ENCODE measurements around the gene ADAMTS12. TPM values are rescaled to one million over a fixed set of nuclear protein-coding genes. Genes with fewer than 3 reads are reported as not detected.

The ADAMTS12 gene
- total RNA-seq, 2 donors from 2014 or later, result 3.4 to 3.8 TPM

DNA sequence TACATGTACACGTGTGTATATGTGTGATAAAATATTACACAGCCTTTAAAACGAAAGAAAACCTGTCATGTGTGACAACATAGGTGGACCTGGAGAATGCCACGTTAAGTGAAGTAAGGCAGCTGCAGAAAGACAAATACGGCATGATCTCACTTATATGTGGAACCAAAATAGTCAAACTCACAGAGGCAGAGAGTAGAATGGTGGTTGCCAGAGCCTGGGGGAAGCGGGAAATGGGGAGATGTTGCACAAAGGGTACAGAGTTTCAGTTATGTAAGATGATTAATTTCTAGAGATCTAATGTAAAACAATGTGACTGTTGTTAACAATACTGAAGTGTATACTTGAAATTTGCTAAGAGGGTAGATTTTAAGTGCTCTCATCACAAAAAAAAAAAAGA is 34.8 kb downstream of the ADAMTS12 start:
- intact Hi-C loops (cut with DNase I), result no loop called here
- ATAC-seq, result no peak
- no peak for DNase-seq

DNA sequence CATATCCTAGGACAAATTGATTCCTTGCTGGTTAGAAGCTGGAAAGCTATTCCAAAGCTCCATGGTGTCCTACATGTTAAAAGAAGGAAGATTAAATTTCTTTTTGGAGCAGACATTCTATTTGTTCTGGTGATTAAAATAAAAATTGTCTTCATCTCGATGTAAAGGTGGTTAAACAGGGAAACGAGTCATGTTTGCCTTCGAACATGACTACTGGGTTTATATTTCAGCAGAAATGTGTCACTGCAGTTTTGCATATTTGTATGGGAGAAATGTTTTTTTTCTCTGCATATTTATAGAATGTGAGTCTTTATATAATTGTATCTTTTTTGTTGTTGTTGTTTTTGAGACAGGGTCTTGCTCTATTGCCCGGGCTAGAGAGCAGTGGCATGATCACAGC is 36.4 kb downstream of the ADAMTS12 start:
- no peak for DNase-seq
- intact Hi-C loops (cut with DNase I), result no loop called here
- no peak for ATAC-seq

DNA sequence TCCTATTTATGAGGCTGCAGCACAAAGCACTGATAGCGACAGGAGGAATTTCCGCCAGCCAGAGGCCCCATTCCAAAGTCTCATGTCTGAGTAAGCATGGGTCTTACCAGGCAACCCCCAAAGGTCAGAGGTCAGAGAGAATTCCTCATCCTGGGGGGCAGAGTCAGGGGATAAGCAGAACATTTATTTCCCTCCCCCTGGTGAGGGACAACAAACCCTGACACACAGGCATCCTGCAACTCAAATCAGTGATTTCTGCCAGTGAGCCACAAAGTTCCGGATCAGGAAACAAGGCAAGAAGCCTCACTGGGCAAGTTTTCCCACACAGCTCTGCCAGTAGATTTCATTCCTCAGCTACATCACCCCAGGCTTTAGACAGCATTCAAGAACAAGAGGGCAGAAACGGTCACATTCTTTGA is 37.0 kb downstream of the ADAMTS12 start:
- intact Hi-C loops (cut with DNase I), result no loop called here
- DNase-seq (peak; percentile 55), ATAC-seq (peak; percentile 35 to 73)

DNA sequence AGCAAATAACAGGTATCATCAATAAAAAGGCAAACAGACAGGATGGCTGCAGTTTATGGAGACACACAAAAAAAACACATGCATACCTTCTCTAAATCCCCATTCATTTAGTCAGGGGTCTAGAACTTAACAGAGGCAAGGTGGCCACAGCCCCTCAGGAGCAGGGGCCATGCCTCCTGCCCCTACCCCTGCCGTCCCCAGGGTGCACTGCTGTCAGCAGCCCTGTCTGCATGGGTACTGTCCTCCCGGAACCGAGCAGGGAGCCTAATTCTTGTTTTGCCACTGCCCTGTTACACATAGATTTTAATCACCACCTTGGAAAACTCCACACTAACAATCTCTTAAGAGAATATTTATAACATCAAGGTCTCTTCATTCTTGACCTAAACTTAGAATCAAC is 39.0 kb downstream of the ADAMTS12 start:
- DNase-seq, result no peak
- intact Hi-C loops (cut with DNase I), result no loop called here
- ATAC-seq, result peak in 1 of 2 donors; percentile 31

DNA sequence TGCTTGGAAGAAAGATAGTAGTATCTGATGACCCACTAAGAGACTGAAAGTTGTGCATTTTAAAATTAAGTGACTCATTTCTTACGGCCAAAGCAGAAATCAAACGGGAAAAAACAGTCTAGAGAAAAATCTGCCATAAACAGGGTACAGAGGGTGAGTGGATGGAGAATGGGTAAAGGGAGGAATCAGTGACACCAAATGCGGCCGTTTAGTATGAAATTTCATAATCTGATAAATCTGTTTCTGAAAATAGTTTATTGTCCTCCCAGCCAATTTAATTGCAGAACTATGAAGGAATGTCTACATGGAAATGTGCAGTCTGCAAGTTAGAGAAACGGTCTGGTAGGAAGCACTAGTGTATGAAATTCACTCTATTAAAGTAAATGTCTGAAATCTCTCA is 39.5 kb downstream of the ADAMTS12 start:
- intact Hi-C loops (cut with DNase I), result no loop called here
- DNase-seq, result no peak
- ATAC-seq, result peak; percentile 39 to 49

DNA sequence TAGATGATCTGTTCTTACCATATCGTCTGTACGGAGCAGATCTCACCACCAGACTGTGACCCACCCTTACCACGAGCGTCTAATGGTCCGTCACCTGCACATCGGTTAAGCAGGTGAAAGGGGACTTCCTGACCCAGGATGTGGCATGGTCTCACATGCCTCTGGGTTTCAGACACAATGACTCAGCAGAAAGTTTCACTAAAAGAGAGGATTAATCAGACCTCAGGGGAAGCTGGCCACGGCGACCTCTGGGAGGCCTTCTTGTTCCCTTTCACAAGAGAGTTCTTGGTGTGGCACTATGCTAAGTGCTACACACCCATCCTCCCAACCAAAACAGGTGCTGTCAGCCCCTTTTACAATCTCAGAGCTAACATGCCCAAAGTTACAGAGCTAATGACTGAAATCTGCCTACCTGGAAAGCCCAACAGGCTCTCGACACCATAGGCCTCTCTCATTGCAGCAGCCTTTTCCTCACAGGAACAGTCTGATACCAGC is 41.6 kb downstream of the ADAMTS12 start:
- ATAC-seq (no peak), DNase-seq (no peak)
- intact Hi-C loops (cut with DNase I), result no loop called here

DNA sequence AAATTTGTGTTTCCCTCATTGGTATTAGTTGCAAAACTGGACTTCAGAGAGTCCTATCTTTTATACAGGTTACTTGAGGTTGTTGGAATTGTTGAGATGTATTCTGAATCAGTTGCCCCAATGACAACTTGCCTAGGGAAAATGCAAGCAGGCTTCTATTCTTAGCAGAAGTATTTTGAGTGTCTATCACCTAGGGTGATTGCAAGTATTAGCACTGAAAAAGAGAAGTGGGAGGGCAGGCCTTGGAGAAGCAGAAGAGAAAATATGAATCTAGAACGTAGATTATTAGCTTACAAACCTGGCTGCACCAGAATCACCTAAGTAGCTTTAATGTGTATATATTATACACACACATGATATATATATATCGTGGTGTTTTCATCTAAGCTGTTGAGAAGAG is 43.2 kb downstream of the ADAMTS12 start:
- DNase-seq, result no peak
- intact Hi-C loops (cut with DNase I), result no loop called here
- ATAC-seq, result no peak

DNA sequence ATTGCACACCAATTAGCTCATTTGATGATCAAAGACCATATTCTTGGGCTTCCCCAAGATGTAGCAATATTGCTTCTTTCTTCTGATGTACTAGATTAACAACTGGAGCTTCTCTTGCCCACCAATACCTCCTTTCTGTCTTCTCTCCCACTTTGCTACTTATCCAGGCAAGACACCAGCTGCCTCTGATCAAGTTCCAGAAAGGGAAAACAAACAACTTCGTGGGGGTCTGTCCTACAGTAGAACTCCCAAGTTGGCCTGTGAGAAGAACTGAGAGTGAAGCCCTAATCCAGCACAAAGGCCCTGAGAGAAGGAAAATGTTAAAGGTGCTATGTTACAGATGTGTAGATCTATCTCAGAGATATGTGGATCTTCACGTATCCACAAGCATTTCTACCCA is 44.9 kb downstream of the ADAMTS12 start:
- intact Hi-C loops (cut with DNase I), result no loop called here
- ATAC-seq (no peak), DNase-seq (no peak)

DNA sequence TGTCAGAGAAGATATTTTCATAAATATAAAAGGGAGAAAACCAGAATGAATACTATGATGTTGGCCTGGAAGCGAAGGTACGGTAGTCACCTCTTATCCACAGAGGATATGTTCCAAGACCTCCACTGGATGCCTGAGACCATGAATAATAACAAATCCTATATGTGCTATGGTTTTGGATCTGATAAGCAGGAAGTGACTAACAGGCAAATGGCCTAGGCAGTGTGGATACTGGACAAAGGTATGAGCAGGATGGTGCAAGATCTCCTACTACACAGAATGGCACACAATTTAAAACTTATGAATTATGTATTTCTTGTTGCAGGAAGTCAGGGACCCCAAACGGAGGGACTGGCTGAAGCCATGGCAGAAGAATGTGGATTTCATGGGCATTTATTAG is 48.2 kb downstream of the ADAMTS12 start:
- ATAC-seq (no peak), DNase-seq (no peak)
- intact Hi-C loops (cut with DNase I), result no loop called here

DNA sequence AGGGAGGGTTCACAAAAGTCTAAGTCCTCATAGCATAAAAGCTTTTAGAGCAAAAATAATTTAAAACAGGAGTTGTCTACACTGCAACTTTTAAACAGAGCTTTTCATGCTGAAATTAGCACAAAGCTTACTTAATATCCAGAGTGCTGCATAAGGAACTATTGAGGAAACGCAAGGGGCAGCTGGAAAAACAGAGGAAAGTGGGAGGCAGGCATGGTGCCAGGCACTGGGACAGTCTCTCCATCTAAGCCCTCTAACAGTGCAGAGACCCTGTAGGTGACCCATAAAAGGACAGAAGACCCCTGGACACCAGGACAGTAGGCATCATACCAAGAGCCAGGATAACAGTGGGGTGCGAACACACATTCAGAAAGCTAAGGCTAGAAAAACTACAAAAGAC is 49.3 kb downstream of the ADAMTS12 start:
- ATAC-seq (no peak), DNase-seq (no peak)
- intact Hi-C loops (cut with DNase I), result no loop called here

DNA sequence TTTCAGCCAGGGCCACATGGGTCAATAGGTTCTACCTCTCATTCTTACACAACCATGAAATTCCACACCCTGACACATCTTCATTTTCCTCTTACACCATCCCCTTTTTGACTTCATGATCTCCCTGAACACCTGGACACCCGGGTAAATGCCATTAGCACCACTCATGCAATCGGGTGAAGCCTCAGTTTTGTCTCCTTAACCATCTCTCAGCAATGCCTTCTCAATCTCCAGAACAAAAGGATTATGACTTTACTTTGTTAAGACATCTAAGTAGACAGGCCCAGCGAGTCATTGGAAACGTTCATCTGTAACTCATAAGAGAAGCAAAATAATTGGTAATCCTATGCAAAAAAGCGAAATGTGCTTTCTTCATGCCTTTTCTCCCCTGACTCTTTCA is 49.9 kb downstream of the ADAMTS12 start:
- no peak for DNase-seq
- intact Hi-C loops (cut with DNase I), result no loop called here

DNA sequence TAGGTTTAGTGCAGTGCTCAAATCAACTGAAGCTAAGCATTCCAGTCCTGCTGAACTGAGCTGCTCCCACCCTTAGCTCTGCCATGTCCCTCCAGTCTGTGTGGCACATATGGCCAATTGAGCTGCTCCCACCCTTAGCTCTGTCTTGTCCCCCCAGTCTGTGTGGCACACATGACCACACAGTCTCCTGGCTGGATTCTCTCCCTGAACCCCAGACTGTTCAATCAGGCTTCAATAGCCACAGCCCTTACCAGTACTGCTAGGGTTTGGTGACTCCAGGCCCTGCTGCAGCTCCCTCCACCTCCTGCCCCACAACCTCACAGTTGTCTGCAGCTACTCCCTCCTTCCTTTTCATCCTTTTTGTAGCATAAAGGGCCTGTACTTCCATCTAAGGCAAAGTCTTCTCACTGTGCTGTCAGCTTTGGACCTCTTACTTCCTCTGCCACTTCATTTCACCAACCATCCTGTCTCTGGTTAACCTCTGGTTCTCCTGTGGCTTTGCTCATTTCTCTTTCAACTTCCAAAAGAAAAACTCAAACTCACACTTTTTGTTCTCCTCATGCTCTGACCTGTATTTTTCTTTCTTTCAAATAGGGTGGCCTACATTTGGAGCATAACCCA is 50.8 kb downstream of the ADAMTS12 start:
- DNase-seq (no peak), ATAC-seq (no peak)
- intact Hi-C loops (cut with DNase I), result no loop called here

More for the DNA sequence above, 49.9 kb downstream of the ADAMTS12 start:
- no peak for ATAC-seq

DNA sequence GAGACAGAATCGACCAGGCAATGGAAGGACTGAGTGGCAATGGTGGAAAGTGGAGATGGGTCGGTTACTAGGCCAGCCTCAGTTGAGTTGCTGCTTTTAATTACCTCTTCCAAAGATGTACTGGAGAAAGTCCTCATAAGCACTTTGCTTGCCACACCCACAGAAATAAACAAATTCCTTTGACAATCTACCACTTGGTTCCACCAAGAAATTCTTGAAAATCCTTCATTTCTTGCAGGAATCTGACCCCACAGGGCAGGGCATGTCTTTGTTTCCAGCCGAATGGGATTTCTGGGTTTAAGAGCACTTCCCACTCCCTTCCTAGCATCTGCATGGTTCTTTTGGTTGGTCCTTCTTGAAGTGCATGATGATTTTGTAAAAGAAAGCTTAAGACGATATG is 54.5 kb downstream of the ADAMTS12 start:
- DNase-seq (no peak), ATAC-seq (no peak)
- intact Hi-C loops (cut with DNase I), result no loop called here

DNA sequence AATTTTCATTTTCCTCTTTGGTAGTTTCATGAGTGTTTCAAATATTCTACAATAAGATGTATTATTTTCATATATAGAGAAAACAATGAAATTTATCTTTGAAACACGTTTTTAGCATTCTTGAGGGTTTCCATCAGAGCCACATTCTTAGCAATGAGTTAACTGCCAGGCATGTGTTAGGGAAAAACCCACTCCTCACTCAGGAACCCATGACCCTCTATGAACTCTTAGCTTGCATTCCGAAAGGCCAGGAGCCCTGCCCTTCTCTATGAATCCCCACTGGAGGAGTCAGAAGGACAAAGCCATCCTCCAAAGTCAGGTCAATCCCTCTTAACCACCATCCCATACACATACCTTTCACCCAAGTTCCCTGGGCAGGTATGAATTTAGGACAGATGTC is 57.5 kb downstream of the ADAMTS12 start:
- intact Hi-C loops (cut with DNase I), result no loop called here
- no peak for ATAC-seq
- no peak for DNase-seq

DNA sequence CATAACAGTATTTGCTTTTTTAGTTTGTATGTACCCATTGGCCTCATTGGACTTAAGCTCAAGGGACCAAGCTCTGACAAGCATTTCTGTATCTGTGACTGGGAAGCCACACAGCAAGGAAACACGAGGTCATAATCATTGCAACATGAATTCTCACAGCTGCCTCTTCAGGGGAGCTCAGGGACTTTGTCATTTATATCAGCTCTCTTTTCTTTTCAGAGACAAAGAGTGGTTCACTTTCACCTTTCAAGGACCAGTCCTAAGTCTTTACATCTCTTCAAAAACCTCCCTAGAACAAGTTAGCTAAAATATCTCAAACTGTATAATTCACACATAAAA is 58.6 kb downstream of the ADAMTS12 start:
- ATAC-seq (no peak), DNase-seq (no peak)
- intact Hi-C loops (cut with DNase I), result no loop called here

DNA sequence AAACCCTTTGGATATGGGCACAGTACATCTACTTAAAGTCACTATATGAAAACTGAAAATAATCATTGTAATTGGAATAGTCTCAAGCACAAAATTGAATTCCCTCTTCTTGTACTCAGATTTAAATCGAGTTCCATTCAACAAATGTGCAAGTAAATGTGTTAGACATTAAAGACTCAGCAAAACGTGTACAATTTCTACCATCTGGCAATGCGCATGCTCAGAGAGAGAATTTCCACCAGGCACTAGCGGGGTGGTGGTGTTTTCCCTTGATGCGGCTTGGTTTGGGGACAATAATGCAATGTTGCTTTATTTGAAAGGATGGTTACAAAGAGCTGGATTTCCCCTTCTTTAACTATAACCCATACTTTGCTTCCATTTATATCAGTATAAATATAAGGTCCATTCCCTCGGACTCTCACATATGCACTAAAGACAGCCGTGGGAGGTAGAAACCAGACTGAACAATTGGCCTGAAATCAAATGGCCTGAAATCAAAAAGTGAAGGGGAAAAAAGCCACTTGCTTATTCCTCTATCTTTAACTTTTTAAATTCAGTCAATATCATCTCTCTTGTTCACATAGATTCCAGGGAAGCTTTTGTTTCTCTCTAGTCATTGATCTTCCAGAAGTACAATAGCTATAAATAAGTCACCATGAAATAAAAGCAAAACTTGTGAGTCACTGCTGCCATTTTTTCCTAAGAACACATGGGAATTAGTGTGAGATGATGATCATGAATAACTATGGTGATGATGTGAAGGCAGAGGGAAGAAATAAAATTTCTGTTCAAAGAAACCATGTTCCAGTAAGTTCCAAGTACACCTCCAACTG is 59.2 kb downstream of the ADAMTS12 start:
- intact Hi-C loops (cut with DNase I), result no loop called here
- DNase-seq (no peak), ATAC-seq (no peak)

DNA sequence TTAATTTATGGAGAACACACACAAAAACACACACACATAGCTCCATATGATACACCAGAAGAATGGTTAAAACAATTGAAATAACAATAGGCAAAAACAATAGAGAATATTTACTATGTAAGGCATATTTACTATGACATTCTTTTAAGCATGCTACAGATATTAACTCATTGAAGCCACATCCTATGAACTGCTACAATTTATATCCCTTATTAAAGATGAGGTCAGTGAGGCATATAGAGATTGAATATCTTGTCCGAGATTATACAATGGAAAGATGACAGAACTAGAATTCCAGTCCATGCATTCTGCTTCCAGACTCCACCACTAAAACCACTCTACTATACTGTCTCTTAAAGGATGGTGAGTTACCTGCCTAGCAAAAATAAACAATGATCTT is 60.7 kb downstream of the ADAMTS12 start:
- DNase-seq, result no peak
- no peak for ATAC-seq
- intact Hi-C loops (cut with DNase I), result no loop called here

DNA sequence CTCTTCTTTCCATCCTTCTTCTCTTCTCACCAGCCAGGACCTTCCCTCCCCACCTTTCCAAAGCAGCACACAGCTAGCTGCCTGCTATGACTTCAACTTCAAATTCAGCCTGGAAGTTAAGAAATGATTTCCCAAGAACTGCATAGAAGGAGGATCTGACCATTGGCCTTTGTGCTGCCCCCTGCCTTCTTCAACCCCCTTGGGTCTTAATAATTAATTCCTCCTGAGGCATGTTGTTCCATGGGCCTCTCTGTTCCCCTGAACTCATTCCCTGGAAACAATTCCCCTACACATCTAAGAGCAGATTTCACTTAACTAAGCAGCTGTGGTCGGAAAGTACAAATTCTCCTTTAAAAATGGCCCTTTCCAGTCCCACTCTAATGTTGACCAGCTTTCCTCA is 62.4 kb downstream of the ADAMTS12 start:
- ATAC-seq, result no peak
- intact Hi-C loops (cut with DNase I), result no loop called here
- no peak for DNase-seq

DNA sequence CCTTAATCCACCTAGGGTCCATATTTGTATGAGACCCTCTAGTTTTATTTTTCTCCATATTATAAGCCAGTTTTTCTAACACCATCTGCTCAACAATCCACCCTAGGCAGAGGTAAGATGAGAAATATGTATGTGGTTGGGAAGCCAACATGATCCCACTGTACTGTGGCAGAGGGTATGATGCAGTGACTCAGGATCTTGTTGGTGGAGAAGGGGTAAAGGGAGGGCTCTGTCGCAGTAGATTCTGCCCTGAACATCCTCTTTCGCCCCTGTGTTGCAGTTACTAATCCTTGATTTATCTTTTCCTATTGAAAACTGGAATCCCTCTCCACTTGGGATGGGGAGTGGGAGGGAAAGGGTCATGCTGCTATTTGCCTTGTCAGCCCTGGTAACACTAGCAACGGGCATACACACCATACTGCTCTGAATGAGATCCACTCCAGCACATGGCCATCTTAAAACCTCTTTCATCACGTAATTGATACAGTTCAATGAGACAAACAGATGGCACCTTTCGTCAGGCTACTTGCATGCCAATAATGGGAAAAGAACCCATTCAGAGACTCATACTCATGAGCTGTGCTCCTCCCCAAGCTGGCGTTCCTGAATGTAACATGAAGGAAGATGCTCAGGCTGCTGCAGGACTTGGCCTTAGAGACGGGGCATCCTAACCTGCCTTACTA is 63.0 kb downstream of the ADAMTS12 start:
- no peak for ATAC-seq
- intact Hi-C loops (cut with DNase I), result no loop called here
- no peak for DNase-seq

DNA sequence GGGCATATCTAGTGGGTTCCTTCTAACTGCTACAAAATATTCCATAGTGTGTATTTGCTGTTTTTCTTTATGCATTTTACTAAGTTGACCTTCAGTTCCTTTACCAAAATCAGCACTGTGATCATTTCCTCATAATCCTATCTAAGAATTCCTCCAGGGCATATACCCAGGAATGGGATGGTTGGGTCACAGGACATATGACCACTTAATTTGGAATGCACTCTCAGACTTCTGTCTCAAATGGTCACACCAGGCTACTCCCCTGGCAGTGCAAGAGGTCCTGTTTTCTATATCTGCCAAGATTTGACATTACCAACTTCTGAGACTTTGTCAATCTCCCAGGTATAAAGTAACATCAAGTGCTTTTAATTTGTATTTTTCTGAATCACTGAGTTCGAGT is 63.9 kb downstream of the ADAMTS12 start:
- ATAC-seq (no peak), DNase-seq (no peak)
- intact Hi-C loops (cut with DNase I), result no loop called here
